H9 (cell line): ENCODE results near the gene SIN3A. TPM values are rescaled to one million over a fixed set of nuclear protein-coding genes. Genes with fewer than 3 reads are reported as not detected.

Experiments
- DNase-seq: peaks from one replicate; pipeline ENCODE4 v3.0.0-alpha.2; 2017
- H2AFZ ChIP-seq: one replicate; pipeline ENCODE4 v1.6.1; 2013; ENCODE audit warnings: mild to moderate bottlenecking, low read length, control low read depth, moderate library complexity
- H2AK5ac ChIP-seq: 2 replicates; pipeline ENCODE4 v1.6.1; 2013; ENCODE audit warnings: low read length, control low read depth, mixed read lengths; ENCODE audit not compliant: insufficient read length
- H2BK120ac ChIP-seq: one replicate; pipeline ENCODE4 v1.6.1; 2013; ENCODE audit warnings: low read depth, mild to moderate bottlenecking, low read length, control low read depth, inconsistent platforms; ENCODE audit not compliant: poor library complexity, severe bottlenecking
- H2BK12ac ChIP-seq: 2 replicates; pipeline ENCODE4 v1.6.1; 2013; ENCODE audit warnings: low read length, control low read depth, mixed read lengths, low read depth; ENCODE audit not compliant: insufficient read length
- H2BK15ac ChIP-seq: 2 replicates; pipeline ENCODE4 v1.6.1; 2013; ENCODE audit warnings: low read depth, low read length, control low read depth
- H2BK20ac ChIP-seq: one replicate; pipeline ENCODE4 v1.6.1; 2013; ENCODE audit warnings: low read depth, mild to moderate bottlenecking, low read length, control low read depth, inconsistent platforms; ENCODE audit not compliant: poor library complexity, severe bottlenecking
- H2BK5ac ChIP-seq: 2 replicates; pipeline ENCODE4 v1.6.1; 2013; ENCODE audit warnings: low read length, control low read depth, mixed read lengths; ENCODE audit not compliant: insufficient read length
- H3K14ac ChIP-seq: 2 replicates; pipeline ENCODE4 v1.6.1; 2013; ENCODE audit warnings: low read length, control low read depth; ENCODE audit not compliant: insufficient read depth
- H3K18ac ChIP-seq: 2 replicates; pipeline ENCODE4 v1.6.1; 2013; ENCODE audit warnings: low read depth, mild to moderate bottlenecking, mixed read lengths, low read length, control low read depth; ENCODE audit not compliant: insufficient read length
- H3K23ac ChIP-seq: 2 replicates; pipeline ENCODE4 v1.6.1; 2013; ENCODE audit warnings: low read length, control low read depth, mixed read lengths, low read depth; ENCODE audit not compliant: insufficient read length
- H3K23me2 ChIP-seq: 2 replicates; pipeline ENCODE4 v1.6.1; 2013; ENCODE audit warnings: low read depth, mild to moderate bottlenecking, mixed read lengths, low read length, control low read depth; ENCODE audit not compliant: insufficient read length, poor library complexity, severe bottlenecking
- H3K27ac ChIP-seq: 2 replicates; pipeline ENCODE4 v1.5.1; 2013; ENCODE audit warnings: low read length, control low read depth, mixed read lengths, low read depth; ENCODE audit not compliant: insufficient read length
- H3K27me3 ChIP-seq: 2 replicates; pipeline ENCODE4 v1.6.1; 2013; ENCODE audit warnings: low read length, control low read depth, inconsistent platforms; ENCODE audit not compliant: insufficient read depth
- H3K4ac ChIP-seq: 2 replicates; pipeline ENCODE4 v1.6.1; 2013; ENCODE audit warnings: low read depth, mild to moderate bottlenecking, control low read depth, inconsistent platforms, low read length, moderate library complexity
- H3K4me1 ChIP-seq: 2 replicates; pipeline ENCODE4 v1.6.1; 2013; ENCODE audit warnings: low read length, control low read depth, inconsistent platforms; ENCODE audit not compliant: insufficient read depth
- H3K4me2 ChIP-seq: 2 replicates; pipeline ENCODE4 v1.6.1; 2013; ENCODE audit warnings: low read length, control low read depth, mixed read lengths; ENCODE audit not compliant: insufficient read length, insufficient read depth
- H3K56ac ChIP-seq: 2 replicates; pipeline ENCODE4 v1.6.1; 2013; ENCODE audit warnings: low read depth, mild to moderate bottlenecking, mixed read lengths, low read length, control low read depth; ENCODE audit not compliant: insufficient read length
- H3K79me1 ChIP-seq: 2 replicates; pipeline ENCODE4 v1.6.1; 2013; ENCODE audit warnings: low read depth, mild to moderate bottlenecking, moderate library complexity, low read length, control low read depth, inconsistent platforms; ENCODE audit not compliant: insufficient read depth, poor library complexity, severe bottlenecking
- H3K79me2 ChIP-seq: 2 replicates; pipeline ENCODE4 v1.6.1; 2013; ENCODE audit warnings: low read length, control low read depth, inconsistent platforms; ENCODE audit not compliant: insufficient read depth
- H3K9ac ChIP-seq: 2 replicates; pipeline ENCODE4 v1.6.1; 2013; ENCODE audit warnings: low read length, control low read depth, mixed read lengths; ENCODE audit not compliant: insufficient read length; ENCODE audit errors: extremely low read depth
- H3K9me3 ChIP-seq: one replicate; pipeline ENCODE4 v1.6.1; 2013; ENCODE audit warnings: low read depth, low read length, inconsistent platforms; ENCODE audit not compliant: control insufficient read depth
- H3T11ph ChIP-seq: one replicate; pipeline ENCODE4 v1.6.1; 2013; ENCODE audit warnings: mild to moderate bottlenecking, low read length, control low read depth, inconsistent platforms
- H4K20me1 ChIP-seq: one replicate; pipeline ENCODE4 v1.6.1; 2013; ENCODE audit not compliant: control insufficient read depth, insufficient read length, insufficient read depth
- H4K5ac ChIP-seq: 2 replicates; pipeline ENCODE4 v1.6.1; 2013; ENCODE audit warnings: low read depth, mild to moderate bottlenecking, mixed read lengths, low read length, control low read depth; ENCODE audit not compliant: insufficient read length
- H4K8ac ChIP-seq: replicated peaks from 2 replicates; pipeline ENCODE4 v1.6.1; 2013; ENCODE audit warnings: low read length, control low read depth, mixed read lengths, low read depth; ENCODE audit not compliant: insufficient read length
- H4K91ac ChIP-seq: 2 replicates; pipeline ENCODE4 v1.6.1; 2013; ENCODE audit warnings: low read depth, mild to moderate bottlenecking, moderate library complexity, mixed read lengths, low read length, control low read depth; ENCODE audit not compliant: insufficient read length
- H3K27ac Mint-ChIP-seq, 3 experiments: 2 replicates in 2 of 3; 3 replicates in 1 of 3; pipeline ENCODE4 v1.8.0; 2020 to 2021; ENCODE audit warnings: mixed read lengths in 3 of 3, mild to moderate bottlenecking in 1 of 3, moderate library complexity in 1 of 3
- H3K27me3 Mint-ChIP-seq: 2 replicates; pipeline ENCODE4 v1.8.0; 2021; ENCODE audit warnings: low read depth, mild to moderate bottlenecking, moderate library complexity, mixed read lengths
- H3K36me3 Mint-ChIP-seq, 3 experiments: 2 replicates in 2 of 3; 3 replicates in 1 of 3; pipeline ENCODE4 v1.8.0; 2020 to 2021; ENCODE audit warnings: low read depth in 3 of 3, mixed read lengths in 3 of 3; ENCODE audit not compliant: insufficient read depth in 1 of 3
- H3K4me1 Mint-ChIP-seq, 2 experiments: 2 replicates each; pipeline ENCODE4 v1.8.0; 2020; ENCODE audit warnings: mixed read lengths in 2 of 2
- H3K4me3 Mint-ChIP-seq, 2 experiments: 2 replicates in 1 of 2; 3 replicates in 1 of 2; pipeline ENCODE4 v1.8.0; 2020 to 2021; ENCODE audit warnings: mild to moderate bottlenecking in 2 of 2, mixed read lengths in 2 of 2, moderate library complexity in 1 of 2
- H3K9me3 Mint-ChIP-seq, 2 experiments: 2 replicates in 1 of 2; 3 replicates in 1 of 2; pipeline ENCODE4 v1.8.0; 2020; ENCODE audit warnings: mild to moderate bottlenecking in 2 of 2, mixed read lengths in 2 of 2, moderate library complexity in 1 of 2
- WGBS: extraction: QIAGEN DNeasy Blood & Tissue Kit; methylation state at CpG from one replicate; pipeline ENCODE4 v1.1.7; 2013; ENCODE audit warnings: missing lambda C conversion rate, low lambda C conversion rate, mixed read lengths; ENCODE audit not compliant: insufficient read length; ENCODE audit errors: extremely low coverage; 5-methylcytosine and 5-hydroxymethylcytosine counted together
- total RNA-seq: library from RNA; stranded (reverse); gene quantifications from 2 replicates; pipeline ENCODE4 v1.2.1, GENCODE V29; 2021
- TF ChIP-seq, protein P1 (sequence below): fragments of 200-600 bp; sonication (generic); conservative IDR thresholded peaks from 3 replicates; pipeline ENCODE4 v1.8.0; 2021; ENCODE audit warnings: antibody characterized with exemption, mild to moderate bottlenecking

SIN3A gene
- total RNA-seq, 1 experiment from 2014 or later: 102 TPM

DNA sequence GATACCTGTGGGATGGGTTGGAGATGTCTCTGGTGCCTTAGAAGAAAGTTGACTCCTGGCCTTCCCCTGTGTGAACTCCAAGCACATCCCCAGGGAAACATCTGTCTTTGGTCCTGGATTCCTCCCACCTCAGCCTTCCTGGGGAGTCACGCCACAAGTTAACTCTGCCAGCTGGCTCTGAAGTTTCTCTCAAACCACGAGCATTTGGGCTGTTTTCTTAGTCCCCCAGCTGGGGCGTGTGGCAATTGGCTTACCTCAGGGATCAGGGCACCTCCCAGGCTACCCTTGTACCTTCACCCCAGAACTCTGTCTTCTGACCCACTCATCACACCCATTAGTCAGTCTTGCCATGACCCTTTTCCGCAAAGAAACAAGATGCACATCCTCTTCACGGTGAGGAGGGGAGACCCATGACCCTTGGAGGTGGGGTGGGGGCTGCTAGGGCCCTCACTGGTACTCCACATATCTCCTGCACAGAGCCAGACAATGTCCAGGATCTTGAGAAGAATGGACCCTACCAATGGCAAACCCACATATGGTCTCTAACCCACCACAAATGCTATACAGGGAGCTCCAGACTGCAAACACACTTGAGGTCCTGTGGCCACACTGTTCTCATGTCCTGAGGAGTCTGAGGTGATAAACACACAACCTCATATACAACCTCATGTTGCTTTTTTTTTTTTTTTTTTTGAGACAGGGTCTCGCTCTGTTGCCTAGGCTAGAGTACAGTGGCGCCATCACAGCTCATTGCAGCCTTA, 100.7 kb downstream of the SIN3A start:
- Histone ChIP-seq H3K9me3 (no peaks in the 10 kb centered on the region), H3K23ac (no peak overlapping the region), H4K5ac (no peak overlapping the region), H3K23me2 (peaks cover 13% of the 10 kb centered on the region), H2AK5ac (no peak overlapping the region), H3K4me2 (no peak overlapping the region), H2BK15ac (no peak overlapping the region), H3K56ac (no peak overlapping the region), H2AFZ (no peak overlapping the region), H3K4me1 (no peaks in the 10 kb centered on the region), H2BK120ac (no peak overlapping the region), H3K79me1 (no peaks in the 10 kb centered on the region), H3K14ac (no peak overlapping the region), H4K8ac (no peak overlapping the region), H2BK5ac (no peak overlapping the region), H4K20me1 (no peaks in the 10 kb centered on the region), H3K27ac (no peak overlapping the region), H3K27me3 (no peaks in the 10 kb centered on the region; the same call in 1 of the 2 replicates), H2BK20ac (no peak overlapping the region), H3K18ac (no peak overlapping the region), H3T11ph (no peak overlapping the region), H3K79me2 (no peaks in the 10 kb centered on the region), H3K9ac (no peak overlapping the region), H2BK12ac (no peak overlapping the region), H3K4ac (no peak overlapping the region), H4K91ac (no peak overlapping the region)
- no CpG with 5 or more reads among the region's 7 CpGs for WGBS
- no peak for DNase-seq
- Mint-ChIP-seq H3K4me1 (peaks cover 10 to 11% of the 10 kb centered on the region in 2 experiments), H3K9me3 (no peaks in the 10 kb centered on the region), H3K4me3 (no peak overlapping the region), H3K27me3 (peaks cover 22% of the 10 kb centered on the region), H3K27ac (no peak overlapping the region), H3K36me3 (peaks cover 9 to 16% (median 10%) of the 10 kb centered on the region in 3 experiments; a peak in 6 of 7 replicates)
- TF ChIP-seq, protein P1, sequence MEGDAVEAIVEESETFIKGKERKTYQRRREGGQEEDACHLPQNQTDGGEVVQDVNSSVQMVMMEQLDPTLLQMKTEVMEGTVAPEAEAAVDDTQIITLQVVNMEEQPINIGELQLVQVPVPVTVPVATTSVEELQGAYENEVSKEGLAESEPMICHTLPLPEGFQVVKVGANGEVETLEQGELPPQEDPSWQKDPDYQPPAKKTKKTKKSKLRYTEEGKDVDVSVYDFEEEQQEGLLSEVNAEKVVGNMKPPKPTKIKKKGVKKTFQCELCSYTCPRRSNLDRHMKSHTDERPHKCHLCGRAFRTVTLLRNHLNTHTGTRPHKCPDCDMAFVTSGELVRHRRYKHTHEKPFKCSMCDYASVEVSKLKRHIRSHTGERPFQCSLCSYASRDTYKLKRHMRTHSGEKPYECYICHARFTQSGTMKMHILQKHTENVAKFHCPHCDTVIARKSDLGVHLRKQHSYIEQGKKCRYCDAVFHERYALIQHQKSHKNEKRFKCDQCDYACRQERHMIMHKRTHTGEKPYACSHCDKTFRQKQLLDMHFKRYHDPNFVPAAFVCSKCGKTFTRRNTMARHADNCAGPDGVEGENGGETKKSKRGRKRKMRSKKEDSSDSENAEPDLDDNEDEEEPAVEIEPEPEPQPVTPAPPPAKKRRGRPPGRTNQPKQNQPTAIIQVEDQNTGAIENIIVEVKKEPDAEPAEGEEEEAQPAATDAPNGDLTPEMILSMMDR: no peak
